Stimulated activated CD8-positive, alpha-beta memory T cell treated with anti-CD3 and anti-CD28 coated beads, Interleukin-7, amount 100 ng/mL, for 4 hours (primary cell): ENCODE results near the gene HOXA7.
A peak's percentile ranks its signal among the peaks of the same experiment; 100 is the strongest.

Experiments
- DNase-seq, 2 donors: peaks; one replicate each; pipeline ENCODE4 v3.0.0-alpha.2; 2020; ENCODE audit warnings: low read depth in 2 of 2

Gene HOXA7

GRCh38 chr7:27134392-27134791 lies 22.1 kb downstream of the HOXA7 start:
- no peak for DNase-seq

GRCh38 chr7:27133409-27134231 lies 22.9 kb downstream of the HOXA7 start:
- DNase-seq = no peak

GRCh38 chr7:27132978-27133377 lies 23.5 kb downstream of the HOXA7 start:
- no peak for DNase-seq

GRCh38 chr7:27132214-27132613 lies 24.3 kb downstream of the HOXA7 start:
- DNase-seq = no peak

- DNase-seq = no peak
Observed at GRCh38 chr7:27131390-27131819, 25.1 kb downstream of the HOXA7 start.

- DNase-seq = peak; percentile 27 to 75
Observed at GRCh38 chr7:27130540-27131389, 25.7 kb downstream of the HOXA7 start, which contains the start of gene HOXA4. TSS of gene HOXA4 (minus strand) at chr7:27130757. CDS start at chr7:27130733, 24 bp downstream.

GRCh38 chr7:27129729-27130539 lies 26.5 kb downstream of the HOXA7 start:
- no peak for DNase-seq

- no peak for DNase-seq
Observed at GRCh38 chr7:27128776-27129728, 27.4 kb downstream of the HOXA7 start.

GRCh38 chr7:27128034-27128433 lies 28.4 kb downstream of the HOXA7 start:
- DNase-seq = no peak

- DNase-seq = no peak
Observed at GRCh38 chr7:27126596-27127327, 29.7 kb downstream of the HOXA7 start.

- DNase-seq = no peak
Observed at GRCh38 chr7:27125986-27126394, 30.5 kb downstream of the HOXA7 start.

- DNase-seq = no peak
Observed at GRCh38 chr7:27124902-27125689, 31.4 kb downstream of the HOXA7 start.

GRCh38 chr7:27124096-27124901 lies 32.2 kb downstream of the HOXA7 start:
- no peak for DNase-seq

- no peak for DNase-seq
Observed at GRCh38 chr7:27123477-27124053, 32.9 kb downstream of the HOXA7 start.

GRCh38 chr7:27123007-27123476 lies 33.4 kb downstream of the HOXA7 start:
- DNase-seq = no peak

GRCh38 chr7:27122077-27122910 lies 34.2 kb downstream of the HOXA7 start:
- no peak for DNase-seq

- no peak for DNase-seq
Observed at GRCh38 chr7:27121684-27122076, 34.8 kb downstream of the HOXA7 start.
